IPS DF 19.7 (cell line): ENCODE measurements around the gene ANKS3.

Experiments used
- DNase-seq: peaks from one replicate; pipeline ENCODE4 v3.0.0-alpha.2; 2013; ENCODE audit warnings: low read depth, low spot score

The ANKS3 gene

GRCh38 chr16:4667203-4667963 lies 66.7 kb downstream of the ANKS3 start:
- no peak for DNase-seq

- no peak for DNase-seq
Measured at GRCh38 chr16:4666537-4667202, 67.4 kb downstream of the ANKS3 start.

- no peak for DNase-seq
Measured at GRCh38 chr16:4664538-4665418, 69.3 kb downstream of the ANKS3 start.

- DNase-seq = no peak
Measured at GRCh38 chr16:4663777-4664465, 70.2 kb downstream of the ANKS3 start.

- no peak for DNase-seq
Measured at GRCh38 chr16:4663465-4663776, 70.7 kb downstream of the ANKS3 start.

GRCh38 chr16:4661661-4662060 lies 72.4 kb downstream of the ANKS3 start:
- DNase-seq = no peak

GRCh38 chr16:4660454-4661007 lies 73.5 kb downstream of the ANKS3 start:
- DNase-seq = no peak

- no peak for DNase-seq
Measured at GRCh38 chr16:4659363-4660353, 74.4 kb downstream of the ANKS3 start.

GRCh38 chr16:4656695-4657686 lies 77.1 kb downstream of the ANKS3 start:
- DNase-seq = no peak

- DNase-seq = no peak
Measured at GRCh38 chr16:4656221-4656620, 77.8 kb downstream of the ANKS3 start.

GRCh38 chr16:4655801-4656200 lies 78.3 kb downstream of the ANKS3 start:
- DNase-seq = no peak

- DNase-seq = no peak
Measured at GRCh38 chr16:4654964-4655590, 79.0 kb downstream of the ANKS3 start.

- no peak for DNase-seq
Measured at GRCh38 chr16:4654011-4654963, 79.8 kb downstream of the ANKS3 start.

GRCh38 chr16:4652561-4652960 lies 81.5 kb downstream of the ANKS3 start:
- DNase-seq = no peak

GRCh38 chr16:4651827-4652226 lies 82.2 kb downstream of the ANKS3 start:
- DNase-seq = no peak

GRCh38 chr16:4650443-4651074 lies 83.5 kb downstream of the ANKS3 start:
- peak; percentile 61 for DNase-seq
